Liver (tissue), 3 donors: ENCODE data around the gene TMEM131.

Source experiments
- EGR1 ChIP-seq, 2 donors: IDR thresholded peaks; 2 replicates each; pipeline ENCODE4 v1.6.1; 2016 to 2018; ENCODE audit warnings: antibody characterized with exemption in 2 of 2, low read depth in 2 of 2
- GABPA ChIP-seq, 2 donors: IDR thresholded peaks in 1 of 2; conservative IDR thresholded peaks in 1 of 2; 2 replicates each; pipeline ENCODE4 v1.6.1; 2016; ENCODE audit warnings: antibody characterized with exemption in 2 of 2, mild to moderate bottlenecking in 1 of 2, moderate library complexity in 1 of 2
- JUND ChIP-seq, 2 donors: IDR thresholded peaks; 2 replicates each; pipeline ENCODE4 v1.6.1; 2016; ENCODE audit warnings: antibody characterized with exemption in 2 of 2
- NR2F2 ChIP-seq: IDR thresholded peaks from 2 replicates; pipeline ENCODE4 v1.6.1; 2016; ENCODE audit warnings: antibody characterized with exemption
- RAD21 ChIP-seq, 2 donors: IDR thresholded peaks; 2 replicates each; pipeline ENCODE4 v1.6.1; 2016; ENCODE audit warnings: antibody characterized with exemption in 2 of 2, mild to moderate bottlenecking in 2 of 2
- SP1 ChIP-seq: IDR thresholded peaks from 2 replicates; pipeline ENCODE4 v1.6.1; 2018; ENCODE audit warnings: antibody characterized with exemption, mild to moderate bottlenecking
- TAF1 ChIP-seq: conservative IDR thresholded peaks from 2 replicates; pipeline ENCODE4 v1.6.1; 2016; ENCODE audit warnings: antibody characterized with exemption, mild to moderate bottlenecking
- YY1 ChIP-seq: IDR thresholded peaks from 2 replicates; pipeline ENCODE4 v1.6.1; 2016; ENCODE audit warnings: antibody characterized with exemption, mild to moderate bottlenecking
- TF ChIP-seq, protein P1 (sequence below): fragments of 150-350 bp; IDR thresholded peaks from 2 replicates; pipeline ENCODE4 v1.5.1; 2017; ENCODE audit warnings: improper control_type of control experiment, low read depth, low read length; ENCODE audit not compliant: missing input control
- TF ChIP-seq, protein P2 (sequence below): IDR thresholded peaks from 2 replicates; pipeline ENCODE4 v1.6.1; 2016; ENCODE audit warnings: antibody characterized with exemption, mild to moderate bottlenecking
- TF ChIP-seq, protein P3 (sequence below): IDR thresholded peaks from 2 replicates; pipeline ENCODE4 v1.6.1; 2016; ENCODE audit warnings: antibody characterized with exemption
- TF ChIP-seq, protein P4 (sequence below): IDR thresholded peaks from 2 replicates; pipeline ENCODE4 v1.6.1; 2016; ENCODE audit warnings: antibody characterized with exemption
- donor health status: healthy.
- donor health status: healthy.

DNA sequence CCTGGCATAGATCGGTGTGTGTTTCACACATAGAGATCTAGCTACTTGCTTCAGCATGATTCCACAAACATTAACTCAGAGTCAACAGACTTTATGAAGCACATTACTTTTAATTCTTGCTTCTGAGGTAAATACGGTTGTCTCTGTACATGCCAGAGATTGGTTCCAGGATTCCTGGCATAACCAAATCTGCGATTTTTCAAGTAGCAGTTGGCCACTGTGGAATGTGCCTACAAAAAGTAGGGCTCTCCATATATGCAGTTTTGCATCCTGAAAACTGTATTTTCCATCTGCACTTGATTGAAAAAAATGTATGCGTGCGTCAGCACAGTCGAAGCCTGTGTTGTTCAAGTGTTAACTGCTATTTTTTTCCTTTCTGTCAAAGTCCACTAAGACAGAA is 197.3 kb downstream of the TMEM131 start:
- TF ChIP-seq, protein P1, sequence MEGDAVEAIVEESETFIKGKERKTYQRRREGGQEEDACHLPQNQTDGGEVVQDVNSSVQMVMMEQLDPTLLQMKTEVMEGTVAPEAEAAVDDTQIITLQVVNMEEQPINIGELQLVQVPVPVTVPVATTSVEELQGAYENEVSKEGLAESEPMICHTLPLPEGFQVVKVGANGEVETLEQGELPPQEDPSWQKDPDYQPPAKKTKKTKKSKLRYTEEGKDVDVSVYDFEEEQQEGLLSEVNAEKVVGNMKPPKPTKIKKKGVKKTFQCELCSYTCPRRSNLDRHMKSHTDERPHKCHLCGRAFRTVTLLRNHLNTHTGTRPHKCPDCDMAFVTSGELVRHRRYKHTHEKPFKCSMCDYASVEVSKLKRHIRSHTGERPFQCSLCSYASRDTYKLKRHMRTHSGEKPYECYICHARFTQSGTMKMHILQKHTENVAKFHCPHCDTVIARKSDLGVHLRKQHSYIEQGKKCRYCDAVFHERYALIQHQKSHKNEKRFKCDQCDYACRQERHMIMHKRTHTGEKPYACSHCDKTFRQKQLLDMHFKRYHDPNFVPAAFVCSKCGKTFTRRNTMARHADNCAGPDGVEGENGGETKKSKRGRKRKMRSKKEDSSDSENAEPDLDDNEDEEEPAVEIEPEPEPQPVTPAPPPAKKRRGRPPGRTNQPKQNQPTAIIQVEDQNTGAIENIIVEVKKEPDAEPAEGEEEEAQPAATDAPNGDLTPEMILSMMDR = no peak
- TF ChIP-seq JUND (IDR thresholded peaks at IDR 0.05) = no peak
- TF ChIP-seq RAD21 (IDR thresholded peaks at IDR 0.05) = no peak
- TF ChIP-seq, protein P2, sequence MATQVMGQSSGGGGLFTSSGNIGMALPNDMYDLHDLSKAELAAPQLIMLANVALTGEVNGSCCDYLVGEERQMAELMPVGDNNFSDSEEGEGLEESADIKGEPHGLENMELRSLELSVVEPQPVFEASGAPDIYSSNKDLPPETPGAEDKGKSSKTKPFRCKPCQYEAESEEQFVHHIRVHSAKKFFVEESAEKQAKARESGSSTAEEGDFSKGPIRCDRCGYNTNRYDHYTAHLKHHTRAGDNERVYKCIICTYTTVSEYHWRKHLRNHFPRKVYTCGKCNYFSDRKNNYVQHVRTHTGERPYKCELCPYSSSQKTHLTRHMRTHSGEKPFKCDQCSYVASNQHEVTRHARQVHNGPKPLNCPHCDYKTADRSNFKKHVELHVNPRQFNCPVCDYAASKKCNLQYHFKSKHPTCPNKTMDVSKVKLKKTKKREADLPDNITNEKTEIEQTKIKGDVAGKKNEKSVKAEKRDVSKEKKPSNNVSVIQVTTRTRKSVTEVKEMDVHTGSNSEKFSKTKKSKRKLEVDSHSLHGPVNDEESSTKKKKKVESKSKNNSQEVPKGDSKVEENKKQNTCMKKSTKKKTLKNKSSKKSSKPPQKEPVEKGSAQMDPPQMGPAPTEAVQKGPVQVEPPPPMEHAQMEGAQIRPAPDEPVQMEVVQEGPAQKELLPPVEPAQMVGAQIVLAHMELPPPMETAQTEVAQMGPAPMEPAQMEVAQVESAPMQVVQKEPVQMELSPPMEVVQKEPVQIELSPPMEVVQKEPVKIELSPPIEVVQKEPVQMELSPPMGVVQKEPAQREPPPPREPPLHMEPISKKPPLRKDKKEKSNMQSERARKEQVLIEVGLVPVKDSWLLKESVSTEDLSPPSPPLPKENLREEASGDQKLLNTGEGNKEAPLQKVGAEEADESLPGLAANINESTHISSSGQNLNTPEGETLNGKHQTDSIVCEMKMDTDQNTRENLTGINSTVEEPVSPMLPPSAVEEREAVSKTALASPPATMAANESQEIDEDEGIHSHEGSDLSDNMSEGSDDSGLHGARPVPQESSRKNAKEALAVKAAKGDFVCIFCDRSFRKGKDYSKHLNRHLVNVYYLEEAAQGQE = no peak
- TF ChIP-seq EGR1 (IDR thresholded peaks at IDR 0.05; ENCODE audit: low read depth in 2 of 2) = no peak
- no peak for TF ChIP-seq TAF1
- TF ChIP-seq, protein P3, sequence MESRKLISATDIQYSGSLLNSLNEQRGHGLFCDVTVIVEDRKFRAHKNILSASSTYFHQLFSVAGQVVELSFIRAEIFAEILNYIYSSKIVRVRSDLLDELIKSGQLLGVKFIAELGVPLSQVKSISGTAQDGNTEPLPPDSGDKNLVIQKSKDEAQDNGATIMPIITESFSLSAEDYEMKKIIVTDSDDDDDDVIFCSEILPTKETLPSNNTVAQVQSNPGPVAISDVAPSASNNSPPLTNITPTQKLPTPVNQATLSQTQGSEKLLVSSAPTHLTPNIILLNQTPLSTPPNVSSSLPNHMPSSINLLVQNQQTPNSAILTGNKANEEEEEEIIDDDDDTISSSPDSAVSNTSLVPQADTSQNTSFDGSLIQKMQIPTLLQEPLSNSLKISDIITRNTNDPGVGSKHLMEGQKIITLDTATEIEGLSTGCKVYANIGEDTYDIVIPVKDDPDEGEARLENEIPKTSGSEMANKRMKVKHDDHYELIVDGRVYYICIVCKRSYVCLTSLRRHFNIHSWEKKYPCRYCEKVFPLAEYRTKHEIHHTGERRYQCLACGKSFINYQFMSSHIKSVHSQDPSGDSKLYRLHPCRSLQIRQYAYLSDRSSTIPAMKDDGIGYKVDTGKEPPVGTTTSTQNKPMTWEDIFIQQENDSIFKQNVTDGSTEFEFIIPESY = no peak
- no peak for TF ChIP-seq SP1
- no peak for TF ChIP-seq NR2F2
- TF ChIP-seq, protein P4, sequence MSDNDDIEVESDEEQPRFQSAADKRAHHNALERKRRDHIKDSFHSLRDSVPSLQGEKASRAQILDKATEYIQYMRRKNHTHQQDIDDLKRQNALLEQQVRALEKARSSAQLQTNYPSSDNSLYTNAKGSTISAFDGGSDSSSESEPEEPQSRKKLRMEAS = no peak
- TF ChIP-seq YY1 = no peak
- TF ChIP-seq GABPA (IDR thresholded peaks at IDR 0.05 in 1 of 2, conservative IDR thresholded peaks at IDR 0.05 in 1 of 2) = no peak
